HEK293T (cell line): Measurements from ENCODE around the gene MYZAP.

Source experiments
- BHLHE40 ChIP-seq: fragments of 450-650 bp; IDR thresholded peaks from 2 replicates; pipeline ENCODE4 v1.6.1; 2016; ENCODE audit warnings: mild to moderate bottlenecking, moderate library complexity, borderline replicate concordance
- CTBP1 ChIP-seq: fragments of 450-650 bp; IDR thresholded peaks from 2 replicates; pipeline ENCODE4 v1.6.1; 2016; ENCODE audit warnings: borderline replicate concordance
- FOXA1 ChIP-seq: fragments of 450-650 bp; IDR thresholded peaks from 2 replicates; pipeline ENCODE4 v1.6.1; 2016; ENCODE audit warnings: mild to moderate bottlenecking
- FOXK2 ChIP-seq: fragments of 450-650 bp; IDR thresholded peaks from 2 replicates; pipeline ENCODE4 v1.6.1; 2016; ENCODE audit warnings: mild to moderate bottlenecking
- FOXM1 ChIP-seq: fragments of 450-650 bp; IDR thresholded peaks from 2 replicates; pipeline ENCODE4 v1.6.1; 2017; ENCODE audit warnings: mild to moderate bottlenecking, borderline replicate concordance
- HDGF ChIP-seq: fragments of 450-650 bp; IDR thresholded peaks from 2 replicates; pipeline ENCODE4 v1.6.1; 2017; ENCODE audit warnings: antibody characterized with exemption, borderline replicate concordance
- LEF1 ChIP-seq: fragments of 450-650 bp; IDR thresholded peaks from 2 replicates; pipeline ENCODE4 v1.6.1; 2017; ENCODE audit warnings: mild to moderate bottlenecking, borderline replicate concordance
- SP1 ChIP-seq: fragments of 450-650 bp; IDR thresholded peaks from 2 replicates; pipeline ENCODE4 v1.6.1; 2017
- SUZ12 ChIP-seq: fragments of 450-650 bp; IDR thresholded peaks from 2 replicates; pipeline ENCODE4 v1.6.1; 2016; ENCODE audit warnings: mild to moderate bottlenecking
- TARDBP ChIP-seq: fragments of 450-650 bp; IDR thresholded peaks from 2 replicates; pipeline ENCODE4 v1.6.1; 2016
- ZNF384 ChIP-seq: fragments of 450-650 bp; IDR thresholded peaks from 2 replicates; pipeline ENCODE4 v1.6.1; 2016

DNA sequence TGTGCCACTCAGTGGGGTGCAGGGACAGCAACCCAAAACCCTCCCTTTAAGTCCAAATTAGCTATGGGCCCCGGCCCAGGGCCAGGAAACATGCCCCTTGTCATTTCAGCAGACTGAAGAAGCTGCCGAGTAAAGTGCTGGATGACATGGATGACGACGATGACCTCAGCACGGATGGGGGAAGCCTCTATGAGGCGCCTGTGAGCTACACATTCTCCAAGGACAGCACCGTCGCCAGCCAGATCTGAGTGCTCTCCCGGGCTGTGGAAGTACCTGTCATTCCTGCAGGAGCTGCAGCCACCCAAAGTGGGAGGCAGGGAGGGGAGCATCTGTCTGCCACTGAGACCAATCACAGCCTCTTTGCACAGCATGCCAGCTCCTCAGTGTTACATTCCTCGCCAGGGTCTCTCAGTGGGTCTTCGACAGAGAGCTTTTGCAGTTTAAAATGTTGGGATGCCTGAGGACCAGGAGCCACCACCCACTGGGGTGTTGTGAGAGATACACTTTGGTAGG lies 44.4 kb upstream of the MYZAP start:
- no peak for TF ChIP-seq BHLHE40
- no peak for TF ChIP-seq LEF1
- no peak for TF ChIP-seq SP1
- TF ChIP-seq SUZ12, result no peak
- TF ChIP-seq CTBP1, result no peak
- TF ChIP-seq FOXK2, result no peak
- TF ChIP-seq ZNF384, result no peak
- no peak for TF ChIP-seq TARDBP
- TF ChIP-seq HDGF, result no peak
- no peak for TF ChIP-seq FOXA1
- no peak for TF ChIP-seq FOXM1
